ENCODE data around the gene PAX7.

The PAX7 gene

DNA sequence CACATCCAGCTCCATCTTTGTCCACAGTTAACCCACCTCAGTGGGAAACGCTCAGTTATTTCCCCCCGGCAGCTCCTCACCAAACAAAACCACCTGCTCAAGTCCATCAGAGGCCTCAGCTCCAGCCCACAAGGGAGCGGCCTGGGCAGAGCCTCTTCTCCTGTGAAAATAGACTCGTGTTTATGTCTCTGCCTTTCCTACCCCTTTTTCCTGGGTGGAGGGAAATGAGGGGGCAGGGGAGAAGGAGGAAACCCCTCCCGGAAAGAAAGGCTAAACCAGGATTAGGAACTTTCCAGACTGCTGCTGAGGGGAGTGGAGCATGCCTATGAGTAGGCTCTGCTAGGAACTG, 81.6 kb downstream of the PAX7 start:
- Histone ChIP-seq H3K36me3 (ENCODE audit: insufficient read depth, low read length) (no peaks in the 10 kb centered on the region), H3K27ac (ENCODE audit: low read depth, low read length) (no peak overlapping the region), H3K9me3 (ENCODE audit: insufficient read depth, low read depth, low read length) (no peaks in the 10 kb centered on the region), H3K9ac (ENCODE audit: low read depth, low read length) (no peak overlapping the region), H3K4me1 (ENCODE audit: insufficient read depth, low read length) (no peaks in the 10 kb centered on the region), H3K4me3 (ENCODE audit: low read length) (no peak overlapping the region), H3K27me3 (ENCODE audit: insufficient read depth, low read length) (peaks cover 51% of the 10 kb centered on the region)
- WGBS, result 87% methylated on average over 5 of the region's 5 CpGs

DNA sequence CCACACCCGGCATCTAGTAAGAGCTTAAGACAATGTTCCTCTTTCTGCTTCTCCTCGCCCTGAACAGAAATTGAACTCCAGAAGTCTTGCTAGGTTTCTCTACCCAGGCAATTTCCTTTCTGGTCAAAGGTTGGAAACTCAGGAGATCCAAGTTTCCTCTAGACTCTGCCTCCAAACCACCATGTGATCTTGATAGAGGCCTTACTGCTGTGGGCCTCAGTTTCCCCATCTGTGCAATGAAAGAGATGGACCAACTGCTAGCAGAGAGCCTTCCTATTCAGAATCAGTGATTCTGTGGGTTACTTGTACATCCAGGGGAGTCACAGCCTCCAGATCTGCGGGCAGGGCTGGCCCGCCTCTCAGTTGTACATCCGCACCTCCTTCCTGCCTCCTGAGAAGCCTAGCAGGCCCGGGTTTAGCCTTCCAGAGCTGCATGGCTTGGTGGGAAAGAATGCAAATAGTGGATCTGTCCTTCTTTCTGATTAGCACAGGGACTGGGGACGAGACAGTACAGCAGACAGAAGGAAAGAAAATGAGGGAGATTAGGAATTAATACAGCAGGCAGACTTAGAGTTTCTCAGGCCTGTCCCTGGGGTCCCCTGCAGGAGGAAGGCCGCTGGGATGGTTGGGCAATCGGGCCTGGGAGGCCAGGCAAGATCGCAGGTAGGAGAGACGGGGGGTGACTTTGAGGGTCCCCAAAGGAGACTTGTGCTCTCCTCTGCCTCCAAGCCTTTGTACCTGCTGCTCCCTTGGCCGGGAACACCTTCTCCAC, 83.9 kb downstream of the PAX7 start:
- Histone ChIP-seq H3K36me3 (ENCODE audit: insufficient read depth, low read length) (no peaks in the 10 kb centered on the region), H3K9ac (ENCODE audit: low read depth, low read length) (no peak overlapping the region)
- WGBS, result 91% methylated on average over 12 of the region's 12 CpGs

GRCh38 chr1:18716112-18716784, 85.6 kb downstream of the PAX7 start:
- WGBS, result 47% methylated on average over 14 of the region's 15 CpGs
- no peaks in the 10 kb centered on the region for H3K4me1 ChIP-seq (ENCODE audit: insufficient read depth, low read length)
- peak overlapping the region; percentile 52 for H3K4me3 ChIP-seq (ENCODE audit: low read length)
- no peak overlapping the region for H3K9ac ChIP-seq (ENCODE audit: low read depth, low read length)
- H3K36me3 ChIP-seq (ENCODE audit: insufficient read depth, low read length), result no peaks in the 10 kb centered on the region
- no peak overlapping the region for H3K27ac ChIP-seq (ENCODE audit: low read depth, low read length)
- no peaks in the 10 kb centered on the region for H3K9me3 ChIP-seq (ENCODE audit: insufficient read depth, low read depth, low read length)
- peaks cover 76% of the 10 kb centered on the region for H3K27me3 ChIP-seq (ENCODE audit: insufficient read depth, low read length)

More for the DNA sequence above, 83.9 kb downstream of the PAX7 start:
- H3K4me3 ChIP-seq (ENCODE audit: low read length), result no peak overlapping the region
- no peaks in the 10 kb centered on the region for H3K9me3 ChIP-seq (ENCODE audit: insufficient read depth, low read depth, low read length)
- no peak overlapping the region for H3K27ac ChIP-seq (ENCODE audit: low read depth, low read length)
- H3K27me3 ChIP-seq (ENCODE audit: insufficient read depth, low read length), result peaks cover 71% of the 10 kb centered on the region
- no peaks in the 10 kb centered on the region for H3K4me1 ChIP-seq (ENCODE audit: insufficient read depth, low read length)

- Histone ChIP-seq H3K9me3 (ENCODE audit: insufficient read depth, low read depth, low read length) (no peaks in the 10 kb centered on the region), H3K36me3 (ENCODE audit: insufficient read depth, low read length) (no peaks in the 10 kb centered on the region), H3K9ac (ENCODE audit: low read depth, low read length) (no peak overlapping the region), H3K4me1 (ENCODE audit: insufficient read depth, low read length) (no peaks in the 10 kb centered on the region), H3K27me3 (ENCODE audit: insufficient read depth, low read length) (peaks cover 70% of the 10 kb centered on the region), H3K4me3 (ENCODE audit: low read length) (peak overlapping the region; percentile 52), H3K27ac (ENCODE audit: low read depth, low read length) (no peak overlapping the region)
- WGBS, result 4% methylated on average over 72 of the region's 72 CpGs
Measured at GRCh38 chr1:18716785-18717678, 86.4 kb downstream of the PAX7 start.

GRCh38 chr1:18719786-18720451, 89.3 kb downstream of the PAX7 start:
- Histone ChIP-seq H3K4me1 (ENCODE audit: insufficient read depth, low read length) (peaks cover 6% of the 10 kb centered on the region; the same call in 1 of the 2 replicates), H3K36me3 (ENCODE audit: insufficient read depth, low read length) (no peaks in the 10 kb centered on the region), H3K27me3 (ENCODE audit: insufficient read depth, low read length) (peaks cover 67% of the 10 kb centered on the region), H3K27ac (ENCODE audit: low read depth, low read length) (no peak overlapping the region), H3K4me3 (ENCODE audit: low read length) (no peak overlapping the region), H3K9me3 (ENCODE audit: insufficient read depth, low read depth, low read length) (no peaks in the 10 kb centered on the region), H3K9ac (ENCODE audit: low read depth, low read length) (no peak overlapping the region)
- WGBS, result 75% methylated on average over 9 of the region's 9 CpGs

- no peak overlapping the region for H3K4me3 ChIP-seq (ENCODE audit: low read length)
- H3K36me3 ChIP-seq (ENCODE audit: insufficient read depth, low read length), result no peaks in the 10 kb centered on the region
- H3K27ac ChIP-seq (ENCODE audit: low read depth, low read length), result no peak overlapping the region
- H3K9ac ChIP-seq (ENCODE audit: low read depth, low read length), result no peak overlapping the region
- H3K4me1 ChIP-seq (ENCODE audit: insufficient read depth, low read length), result peaks cover 9% of the 10 kb centered on the region
- 84% methylated on average over 8 of the region's 8 CpGs for WGBS
- peaks cover 55% of the 10 kb centered on the region for H3K27me3 ChIP-seq (ENCODE audit: insufficient read depth, low read length)
- no peaks in the 10 kb centered on the region for H3K9me3 ChIP-seq (ENCODE audit: insufficient read depth, low read depth, low read length)
Measured at GRCh38 chr1:18721041-18721440, 90.4 kb downstream of the PAX7 start.

GRCh38 chr1:18721776-18722175, 91.1 kb downstream of the PAX7 start:
- Histone ChIP-seq H3K4me3 (ENCODE audit: low read length) (no peak overlapping the region), H3K4me1 (ENCODE audit: insufficient read depth, low read length) (peaks cover 9% of the 10 kb centered on the region), H3K27me3 (ENCODE audit: insufficient read depth, low read length) (peaks cover 48% of the 10 kb centered on the region), H3K36me3 (ENCODE audit: insufficient read depth, low read length) (no peaks in the 10 kb centered on the region), H3K27ac (ENCODE audit: low read depth, low read length) (no peak overlapping the region), H3K9me3 (ENCODE audit: insufficient read depth, low read depth, low read length) (no peaks in the 10 kb centered on the region), H3K9ac (ENCODE audit: low read depth, low read length) (no peak overlapping the region)
- 92% methylated on average over 1 of the region's 1 CpG for WGBS

- 81% methylated on average over 19 of the region's 19 CpGs for WGBS
- peaks cover 43% of the 10 kb centered on the region for H3K27me3 ChIP-seq (ENCODE audit: insufficient read depth, low read length)
Measured at GRCh38 chr1:18722270-18722669, 91.6 kb downstream of the PAX7 start.

GRCh38 chr1:18723206-18723605, 92.6 kb downstream of the PAX7 start:
- H3K27me3 ChIP-seq (ENCODE audit: insufficient read depth, low read length), result peaks cover 34% of the 10 kb centered on the region
- peaks cover 9% of the 10 kb centered on the region for H3K4me1 ChIP-seq (ENCODE audit: insufficient read depth, low read length)

More at GRCh38 chr1:18722270-18722669, 91.6 kb downstream of the PAX7 start:
- no peak overlapping the region for H3K9ac ChIP-seq (ENCODE audit: low read depth, low read length)
- H3K4me3 ChIP-seq (ENCODE audit: low read length), result no peak overlapping the region
- H3K9me3 ChIP-seq (ENCODE audit: insufficient read depth, low read depth, low read length), result no peaks in the 10 kb centered on the region
- H3K4me1 ChIP-seq (ENCODE audit: insufficient read depth, low read length), result peaks cover 9% of the 10 kb centered on the region
- no peak overlapping the region for H3K27ac ChIP-seq (ENCODE audit: low read depth, low read length)
- no peaks in the 10 kb centered on the region for H3K36me3 ChIP-seq (ENCODE audit: insufficient read depth, low read length)

GRCh38 chr1:18723701-18724411, 93.2 kb downstream of the PAX7 start:
- WGBS, result 62% methylated on average over 18 of the region's 19 CpGs
- no peak overlapping the region for H3K4me3 ChIP-seq (ENCODE audit: low read length)
- H3K27me3 ChIP-seq (ENCODE audit: insufficient read depth, low read length), result peaks cover 27% of the 10 kb centered on the region

More at GRCh38 chr1:18723206-18723605, 92.6 kb downstream of the PAX7 start:
- no peaks in the 10 kb centered on the region for H3K36me3 ChIP-seq (ENCODE audit: insufficient read depth, low read length)
- no peak overlapping the region for H3K27ac ChIP-seq (ENCODE audit: low read depth, low read length)
- 92% methylated on average over 9 of the region's 9 CpGs for WGBS
- no peak overlapping the region for H3K9ac ChIP-seq (ENCODE audit: low read depth, low read length)
- H3K9me3 ChIP-seq (ENCODE audit: insufficient read depth, low read depth, low read length), result no peaks in the 10 kb centered on the region
- no peak overlapping the region for H3K4me3 ChIP-seq (ENCODE audit: low read length)

More at GRCh38 chr1:18723701-18724411, 93.2 kb downstream of the PAX7 start:
- Histone ChIP-seq H3K27ac (ENCODE audit: low read depth, low read length) (no peak overlapping the region), H3K9ac (ENCODE audit: low read depth, low read length) (no peak overlapping the region), H3K36me3 (ENCODE audit: insufficient read depth, low read length) (no peaks in the 10 kb centered on the region), H3K4me1 (ENCODE audit: insufficient read depth, low read length) (peaks cover 9% of the 10 kb centered on the region), H3K9me3 (ENCODE audit: insufficient read depth, low read depth, low read length) (no peaks in the 10 kb centered on the region)
